ENCODE results near the gene CCL7. TPM values are rescaled to one million over a fixed set of nuclear protein-coding genes. Genes with fewer than 3 reads are reported as not detected.

The CCL7 gene
- total RNA-seq, 1 experiment from 2014 or later: 0.31 TPM

GRCh38 chr17:34311291-34311690 lies 41.3 kb downstream of the CCL7 start:
- Histone ChIP-seq H3K27ac (ENCODE audit: low read length) (no peak overlapping the region), H3K36me3 (ENCODE audit: control insufficient read depth, insufficient read depth, low read length) (no peaks in the 10 kb centered on the region), H3K27me3 (ENCODE audit: control insufficient read depth, insufficient read depth, low read length) (no peaks in the 10 kb centered on the region), H3K4me3 (ENCODE audit: low read depth in 2 of 2, low read length in 2 of 2) (no peak overlapping the region), H3K9me3 (ENCODE audit: control insufficient read depth, insufficient read depth, low read depth, low read length) (no peaks in the 10 kb centered on the region), H3K4me1 (ENCODE audit: control insufficient read depth, insufficient read depth, low read length) (no peaks in the 10 kb centered on the region)
- intact Hi-C loops (cut with micrococcal nuclease; ENCODE audit: unreplicated experiment): no loop called here
- TF ChIP-seq REST (IDR thresholded peaks at IDR 0.05; ENCODE audit: insufficient read depth in 1 of 2, low read depth in 2 of 2, low read length in 1 of 2) (no peak), SIN3A (IDR thresholded peaks at IDR 0.05; ENCODE audit: borderline replicate concordance, insufficient read depth, low read depth, low read length) (no peak), TCF7L2 (IDR thresholded peaks at IDR 0.05; ENCODE audit: low read depth, low read length) (no peak), POLR2AphosphoS5 (IDR thresholded peaks at IDR 0.05; ENCODE audit: low read depth, low read length) (no peak), CTCF (IDR thresholded peaks at IDR 0.05) (no peak)
- ChIA-PET CTCF (no interaction called here), POLR2A (no interaction called here)
- DNase-seq (ENCODE audit: low read depth, low spot score) (no peak), ATAC-seq (no peak)
- no TSS peak for BruUV-seq (replicated peaks)
- in situ Hi-C loops (cut with HindIII; ENCODE audit: low pct_unique_long_range_greater_than_20kb, low sequenced_read_pairs): no loop called here

GRCh38 chr17:34312080-34312479 lies 42.1 kb downstream of the CCL7 start:
- no peak for ATAC-seq
- BruUV-seq (replicated peaks): no TSS peak
- no peak for TF ChIP-seq POLR2AphosphoS5 (IDR thresholded peaks at IDR 0.05; ENCODE audit: low read depth, low read length)
- no peak for TF ChIP-seq TCF7L2 (IDR thresholded peaks at IDR 0.05; ENCODE audit: low read depth, low read length)
- TF ChIP-seq CTCF (IDR thresholded peaks at IDR 0.05): no peak
- no peak for TF ChIP-seq REST (IDR thresholded peaks at IDR 0.05; ENCODE audit: insufficient read depth in 1 of 2, low read depth in 2 of 2, low read length in 1 of 2)
- TF ChIP-seq SIN3A (IDR thresholded peaks at IDR 0.05; ENCODE audit: borderline replicate concordance, insufficient read depth, low read depth, low read length): no peak
- ChIA-PET POLR2A (no interaction called here), CTCF (no interaction called here)
- Histone ChIP-seq H3K4me1 (ENCODE audit: control insufficient read depth, insufficient read depth, low read length) (no peaks in the 10 kb centered on the region), H3K27ac (ENCODE audit: low read length) (no peak overlapping the region), H3K27me3 (ENCODE audit: control insufficient read depth, insufficient read depth, low read length) (no peaks in the 10 kb centered on the region), H3K4me3 (ENCODE audit: low read depth in 2 of 2, low read length in 2 of 2) (no peak overlapping the region), H3K9me3 (ENCODE audit: control insufficient read depth, insufficient read depth, low read depth, low read length) (no peaks in the 10 kb centered on the region), H3K36me3 (ENCODE audit: control insufficient read depth, insufficient read depth, low read length) (no peaks in the 10 kb centered on the region)
- no peak for DNase-seq (ENCODE audit: low read depth, low spot score)
- in situ Hi-C loops (cut with HindIII; ENCODE audit: low pct_unique_long_range_greater_than_20kb, low sequenced_read_pairs): no loop called here
- intact Hi-C loops (cut with micrococcal nuclease; ENCODE audit: unreplicated experiment): no loop called here
